ENCODE results near the gene COL4A5. TPM values are rescaled to one million over a fixed set of nuclear protein-coding genes. Genes with fewer than 3 reads are reported as not detected.

The COL4A5 gene
- polyA plus RNA-seq, 3 donors: 134 to 136 (median 135) TPM

DNA sequence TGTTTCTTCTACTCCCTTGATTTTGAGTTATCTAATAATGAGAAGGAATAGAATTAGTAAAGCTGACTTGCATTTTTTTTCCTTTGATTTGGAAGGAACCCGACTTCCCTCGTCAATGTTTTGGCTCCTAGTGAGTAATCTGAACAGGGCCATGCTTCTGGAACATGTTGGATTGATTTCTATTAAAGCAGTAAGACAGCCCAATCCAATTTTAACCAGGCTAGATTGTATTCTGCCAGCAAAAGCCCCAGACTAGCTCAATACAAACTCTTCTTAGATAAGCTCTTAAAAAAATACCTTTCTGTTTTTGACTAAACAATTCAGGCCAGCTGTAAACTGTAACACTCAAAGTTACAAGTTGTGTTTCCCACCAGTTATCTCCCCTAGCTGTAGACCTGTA is 170.5 kb downstream of the COL4A5 start:
- no peak for DNase-seq (ENCODE audit: low read depth in 3 of 3, low spot score in 2 of 3)

DNA sequence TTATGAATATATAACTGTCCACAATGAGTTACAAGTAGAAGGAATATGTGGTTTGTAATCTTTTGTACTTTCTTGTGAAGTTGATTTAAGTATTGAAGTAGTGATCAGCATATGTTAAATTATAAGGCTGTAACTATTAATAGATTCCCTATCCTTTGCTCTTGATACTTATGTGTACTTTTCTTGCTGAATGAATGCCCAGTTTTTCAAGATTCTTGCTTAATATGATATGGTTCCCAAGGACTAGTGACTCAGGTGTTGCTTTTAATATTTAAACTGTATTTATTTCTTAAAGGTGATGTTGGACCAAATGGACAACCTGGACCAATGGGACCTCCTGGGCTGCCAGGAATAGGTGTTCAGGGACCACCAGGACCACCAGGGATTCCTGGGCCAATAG is 175.0 kb downstream of the COL4A5 start:
- no peak for DNase-seq (ENCODE audit: low read depth in 3 of 3, low spot score in 2 of 3)

DNA sequence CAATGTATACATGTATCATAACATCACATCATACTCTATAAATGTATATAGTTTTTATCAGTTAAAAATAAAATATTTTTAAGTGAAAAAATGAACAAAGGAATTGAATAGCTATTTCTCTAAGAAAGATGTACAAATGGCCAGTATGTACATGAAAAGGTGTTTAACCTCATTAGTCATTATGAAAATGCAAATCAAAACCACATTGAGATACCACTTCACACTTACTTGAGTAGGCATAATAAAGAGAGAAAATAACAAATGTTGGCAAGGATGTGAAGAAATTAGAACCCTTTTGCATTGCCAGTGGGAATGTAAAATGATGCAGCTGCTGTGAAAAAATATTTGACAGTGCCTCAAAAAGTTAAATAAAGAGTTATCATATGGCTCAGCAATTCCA is 201.2 kb downstream of the COL4A5 start:
- no peak for DNase-seq (ENCODE audit: low read depth in 3 of 3, low spot score in 2 of 3)

DNA sequence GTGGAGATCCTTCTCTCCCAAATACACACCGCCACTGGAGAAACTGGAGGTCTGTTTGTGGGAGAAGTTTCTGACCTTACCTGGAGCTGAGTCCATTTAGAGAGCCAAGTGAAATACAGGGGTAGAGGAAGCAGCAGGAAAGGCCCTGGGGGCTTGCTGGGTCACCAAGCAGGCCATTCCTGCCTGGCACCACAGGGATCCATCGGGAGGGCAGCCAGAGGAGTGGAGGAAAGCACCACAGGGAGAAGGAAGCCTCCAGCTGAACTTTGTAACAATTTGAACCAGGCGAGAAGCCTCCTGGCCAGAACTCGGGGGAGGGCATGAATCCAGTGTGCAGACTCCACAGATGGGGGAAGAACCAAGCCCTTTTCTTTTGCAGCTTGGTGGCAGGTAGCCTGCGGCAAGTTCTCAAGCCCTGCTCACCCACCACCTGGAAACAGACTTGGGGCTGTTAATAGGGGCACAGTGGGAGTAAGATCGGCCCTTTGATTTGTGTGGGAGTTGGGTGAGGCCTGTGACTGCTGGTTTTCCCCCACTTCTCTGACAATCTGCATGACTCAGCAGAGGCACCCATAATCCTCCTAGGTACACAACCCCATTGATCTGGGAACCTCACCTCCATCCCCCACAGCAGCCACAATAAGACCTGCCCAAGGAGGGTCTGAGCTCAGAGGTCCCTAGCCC is 202.1 kb downstream of the COL4A5 start:
- DNase-seq (ENCODE audit: low read depth in 3 of 3, low spot score in 2 of 3): no peak

DNA sequence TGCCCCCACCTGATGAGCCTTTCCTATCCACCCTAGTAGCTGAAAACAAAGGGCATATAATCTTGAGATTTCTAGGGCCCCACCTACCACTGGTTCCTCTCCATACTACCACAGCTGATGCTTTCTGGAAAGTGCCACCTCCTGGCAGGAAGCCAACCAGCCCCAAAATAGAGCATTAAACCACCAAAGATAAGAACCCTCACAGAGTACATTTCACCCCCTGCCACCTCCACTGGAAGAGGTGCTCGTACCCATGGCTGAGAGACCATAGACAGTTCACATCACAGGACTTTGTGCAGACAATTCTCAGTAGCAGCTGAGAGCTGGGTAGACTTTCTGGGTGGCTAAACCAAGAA is 202.6 kb downstream of the COL4A5 start:
- no peak for DNase-seq (ENCODE audit: low read depth in 3 of 3, low spot score in 2 of 3)

DNA sequence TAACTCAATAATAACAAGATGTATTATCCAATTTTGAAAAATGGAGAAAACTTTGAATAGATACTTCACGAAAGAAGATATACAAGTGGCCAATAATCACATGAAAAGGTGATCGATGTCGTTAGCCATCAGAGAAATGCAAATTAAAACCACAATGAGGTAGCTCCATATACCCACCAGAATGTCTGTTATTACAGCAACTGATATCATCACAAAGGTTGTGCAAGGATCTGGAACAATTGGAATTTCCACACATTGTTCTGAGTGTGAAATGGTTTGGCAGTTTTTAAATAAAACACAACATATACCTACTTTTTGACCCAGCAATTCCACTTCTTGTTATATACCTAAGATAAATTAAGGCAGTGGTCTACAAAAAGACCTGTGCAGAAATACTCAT is 225.1 kb downstream of the COL4A5 start:
- DNase-seq (ENCODE audit: low read depth in 3 of 3, low spot score in 2 of 3): no peak

DNA sequence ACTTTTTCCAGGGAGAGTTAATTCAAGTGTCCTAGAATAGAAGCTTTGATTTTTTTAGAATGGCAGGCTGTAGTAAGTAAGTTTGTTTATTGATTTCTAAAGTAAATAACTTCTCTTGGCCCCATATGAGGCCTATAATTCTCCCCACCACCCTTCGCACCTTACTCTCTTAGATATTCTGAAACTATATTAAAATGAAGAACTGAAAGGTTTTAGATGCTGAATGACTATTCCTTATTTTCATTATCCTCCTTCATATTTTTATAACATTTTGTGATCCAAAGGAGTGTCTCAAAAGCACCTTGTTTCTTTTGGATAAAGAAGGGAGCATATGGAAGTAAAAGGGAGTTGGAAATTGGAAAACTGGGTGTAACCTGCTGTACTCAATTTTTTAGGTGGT is 226.5 kb downstream of the COL4A5 start:
- no peak for DNase-seq (ENCODE audit: low read depth in 3 of 3, low spot score in 2 of 3)

DNA sequence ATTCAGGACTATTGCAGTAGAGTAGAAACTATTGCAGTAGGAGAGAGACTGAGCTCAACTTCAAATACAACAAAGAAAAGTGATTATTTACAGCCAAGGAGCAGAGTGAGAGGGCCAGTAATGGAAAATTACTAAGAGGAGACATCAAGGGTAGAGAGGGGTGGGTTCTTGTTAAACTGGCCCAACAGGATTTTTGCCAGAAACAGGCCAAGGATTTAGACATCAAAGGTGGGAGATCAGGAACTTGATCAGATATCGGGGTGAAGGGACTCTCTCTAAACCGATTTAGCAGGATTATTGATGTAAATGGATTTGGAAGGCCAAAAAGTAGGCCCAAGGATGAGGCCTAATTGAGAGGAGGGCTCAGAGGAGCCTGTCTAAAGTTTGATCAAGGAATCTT is 231.9 kb downstream of the COL4A5 start:
- no peak for DNase-seq (ENCODE audit: low read depth in 3 of 3, low spot score in 2 of 3)

DNA sequence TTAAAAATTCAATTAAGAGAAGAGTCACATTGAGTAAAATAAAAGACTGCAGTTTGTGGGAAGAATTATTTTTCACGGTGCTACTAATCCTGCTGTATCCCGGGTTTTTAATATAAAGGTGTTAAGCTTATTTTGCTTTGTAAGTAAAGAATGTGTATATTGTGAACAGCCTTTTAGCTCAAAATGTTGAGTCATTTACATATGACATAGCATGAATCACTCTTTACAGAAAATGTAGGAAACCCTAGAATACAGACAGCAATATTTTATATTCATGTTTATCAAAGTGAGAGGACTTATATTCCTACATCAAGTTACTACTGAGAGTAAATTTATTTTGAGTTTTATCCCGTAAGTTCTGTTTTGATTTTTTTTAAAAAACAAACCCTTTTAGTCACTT is 257.1 kb downstream of the COL4A5 start:
- DNase-seq (ENCODE audit: low read depth in 3 of 3, low spot score in 2 of 3): no peak

DNA sequence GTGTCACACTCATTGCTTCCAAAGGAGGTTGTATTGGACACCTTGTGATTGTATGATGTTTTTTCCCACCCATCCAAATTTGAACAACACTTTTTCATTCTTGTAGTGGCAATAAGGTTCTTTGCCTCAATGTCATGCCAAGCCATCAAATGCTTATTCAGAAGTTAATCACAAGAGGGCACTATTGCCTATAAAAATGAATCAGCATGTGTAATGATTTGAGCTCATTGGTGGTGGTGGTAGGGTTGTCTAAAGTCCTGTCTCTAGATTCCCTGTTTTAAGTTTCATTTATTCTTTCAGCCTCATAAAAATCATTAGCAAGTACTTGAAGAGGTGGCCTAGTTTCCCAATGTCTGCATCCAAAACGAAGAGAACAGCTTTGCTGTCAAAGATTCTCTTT is 259.7 kb downstream of the COL4A5 start:
- DNase-seq (ENCODE audit: low read depth in 3 of 3, low spot score in 2 of 3): peak in 2 of 3 donors; percentile 3 to 12

DNA sequence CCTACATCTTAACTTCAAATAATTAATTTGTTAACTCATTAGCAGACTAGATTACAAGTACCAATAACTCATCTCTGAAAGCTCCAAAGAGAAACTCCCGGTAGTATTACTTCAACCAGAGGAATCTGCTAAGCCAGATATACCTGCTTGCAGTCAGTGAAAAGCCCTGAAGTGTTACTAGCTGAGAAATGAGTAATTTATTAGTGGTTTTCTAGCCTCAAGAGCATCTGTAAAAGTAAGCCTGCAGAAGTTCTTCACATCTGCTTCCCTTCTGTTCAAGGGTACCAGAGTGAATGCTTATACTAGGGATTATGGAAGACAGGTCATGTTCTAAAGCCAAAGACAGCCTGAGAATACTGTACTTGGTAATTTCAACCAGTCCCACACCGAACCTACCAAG is 262.0 kb downstream of the COL4A5 start:
- no peak for DNase-seq (ENCODE audit: low read depth in 3 of 3, low spot score in 2 of 3)

DNA sequence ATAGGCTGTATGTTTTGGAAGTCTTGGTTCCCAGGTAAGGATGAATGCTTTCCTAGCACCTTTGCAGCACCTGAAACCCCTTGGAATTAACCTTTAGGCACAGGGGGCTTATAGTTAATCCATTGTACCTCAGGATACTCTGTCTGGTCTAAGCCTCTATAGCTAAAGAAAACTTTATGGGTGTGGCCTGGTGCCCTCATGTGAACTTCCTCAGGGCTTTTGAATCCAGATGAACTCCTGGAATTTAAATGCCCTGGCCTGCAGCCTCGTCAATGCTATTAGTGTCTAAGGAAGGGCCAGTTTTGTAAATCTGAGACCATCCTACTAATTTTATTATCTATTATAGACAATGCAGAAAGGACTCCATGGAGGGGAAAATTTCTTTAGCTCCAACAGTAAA is 262.9 kb downstream of the COL4A5 start:
- no peak for DNase-seq (ENCODE audit: low read depth in 3 of 3, low spot score in 2 of 3)

DNA sequence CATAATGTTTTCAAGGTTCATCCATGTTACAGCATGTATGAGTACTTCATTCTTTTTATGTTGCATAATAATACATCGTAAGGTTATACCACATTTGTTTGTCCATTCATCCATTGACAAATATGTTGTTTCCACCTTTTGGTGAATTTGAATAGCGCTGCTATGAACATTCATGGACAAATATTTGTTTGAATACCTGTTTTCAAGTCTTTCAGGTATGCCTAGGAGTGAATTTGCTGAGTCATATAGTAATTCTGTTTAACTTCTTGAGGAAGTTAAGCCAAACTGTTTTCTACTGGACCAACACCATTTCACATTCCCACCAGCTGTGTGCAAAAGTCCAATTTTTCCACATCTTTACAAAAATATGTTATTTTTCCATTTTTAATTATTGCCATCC is 265.2 kb downstream of the COL4A5 start:
- no peak for DNase-seq (ENCODE audit: low read depth in 3 of 3, low spot score in 2 of 3)

DNA sequence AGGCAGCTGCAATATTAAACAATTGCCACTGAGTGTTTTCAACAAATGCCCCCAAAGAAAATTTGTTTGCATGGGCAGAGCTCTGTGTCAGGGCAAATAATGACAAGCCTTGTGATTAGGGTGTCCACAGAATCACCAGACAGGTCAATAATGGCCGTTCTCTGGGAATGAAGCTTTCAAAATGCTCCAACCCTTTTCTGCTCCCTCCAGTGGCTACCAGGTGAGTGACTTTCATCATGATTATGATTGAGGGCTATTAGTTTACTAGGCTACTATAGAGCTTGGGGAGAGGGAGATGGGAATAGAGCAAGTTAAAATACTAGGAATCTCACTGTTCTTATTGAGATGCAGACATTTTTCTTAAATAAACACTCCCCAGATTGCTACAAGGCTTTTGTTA is 273.2 kb downstream of the COL4A5 start:
- DNase-seq (ENCODE audit: low read depth in 3 of 3, low spot score in 2 of 3): no peak

DNA sequence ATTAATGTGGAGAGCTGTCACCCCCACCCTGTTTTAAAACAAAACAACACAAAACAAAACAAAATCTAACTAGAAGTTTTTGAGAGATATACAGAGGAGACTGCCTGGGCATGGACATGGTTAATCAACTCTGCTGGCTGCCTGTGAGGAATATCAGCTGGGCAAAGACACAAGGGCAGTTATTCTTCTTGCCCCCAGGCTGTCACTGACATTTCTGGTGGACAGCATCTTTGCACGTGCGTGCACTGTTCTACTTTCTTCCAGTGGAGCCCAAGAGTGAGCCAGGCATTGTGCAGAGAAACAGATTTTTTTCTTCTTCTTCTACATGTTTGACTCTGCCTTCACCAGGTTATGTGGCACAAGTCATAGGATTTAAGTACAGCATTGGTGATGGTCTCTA is 282.9 kb downstream of the COL4A5 start:
- DNase-seq (ENCODE audit: low read depth in 3 of 3, low spot score in 2 of 3): no peak

DNA sequence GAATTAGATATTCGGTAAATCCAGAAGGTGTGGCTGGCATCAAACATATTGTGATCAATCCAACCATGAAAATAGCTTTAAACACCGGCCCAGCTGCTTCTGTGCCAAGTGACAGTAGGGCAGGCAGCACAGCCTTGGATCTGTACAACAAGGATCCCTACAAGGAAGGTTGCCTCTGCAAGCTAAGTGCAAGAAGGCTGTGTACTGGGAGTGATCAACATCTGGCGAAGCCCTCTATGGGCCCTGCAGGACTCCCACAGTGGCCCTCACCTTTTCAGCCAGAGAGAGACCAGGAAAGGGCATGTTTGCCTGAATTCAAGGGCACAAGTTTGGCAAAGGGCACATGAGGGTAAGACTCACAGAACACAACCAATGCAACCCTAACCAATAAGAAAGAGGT is 287.1 kb downstream of the COL4A5 start:
- no peak for DNase-seq (ENCODE audit: low read depth in 3 of 3, low spot score in 2 of 3)

DNA sequence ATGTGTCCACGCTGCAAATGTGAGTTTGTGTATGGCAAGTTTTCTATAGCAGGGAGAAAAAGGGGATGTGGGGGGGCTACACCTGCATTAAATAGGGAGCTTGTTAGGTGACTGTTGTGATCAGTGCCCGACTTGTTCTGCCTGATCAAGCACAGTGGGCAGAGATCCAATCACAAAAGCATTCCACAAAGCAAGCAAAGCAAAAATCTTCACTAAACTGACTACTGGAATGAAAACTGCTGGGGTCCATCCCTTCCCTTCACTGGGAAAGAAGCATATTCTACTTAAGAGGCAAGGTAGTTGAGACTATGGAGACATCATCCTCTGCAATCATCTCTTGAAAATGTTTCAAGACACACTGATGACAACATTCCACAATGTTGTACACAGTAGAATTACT is 291.5 kb downstream of the COL4A5 start:
- DNase-seq (ENCODE audit: low read depth in 3 of 3, low spot score in 2 of 3): no peak

DNA sequence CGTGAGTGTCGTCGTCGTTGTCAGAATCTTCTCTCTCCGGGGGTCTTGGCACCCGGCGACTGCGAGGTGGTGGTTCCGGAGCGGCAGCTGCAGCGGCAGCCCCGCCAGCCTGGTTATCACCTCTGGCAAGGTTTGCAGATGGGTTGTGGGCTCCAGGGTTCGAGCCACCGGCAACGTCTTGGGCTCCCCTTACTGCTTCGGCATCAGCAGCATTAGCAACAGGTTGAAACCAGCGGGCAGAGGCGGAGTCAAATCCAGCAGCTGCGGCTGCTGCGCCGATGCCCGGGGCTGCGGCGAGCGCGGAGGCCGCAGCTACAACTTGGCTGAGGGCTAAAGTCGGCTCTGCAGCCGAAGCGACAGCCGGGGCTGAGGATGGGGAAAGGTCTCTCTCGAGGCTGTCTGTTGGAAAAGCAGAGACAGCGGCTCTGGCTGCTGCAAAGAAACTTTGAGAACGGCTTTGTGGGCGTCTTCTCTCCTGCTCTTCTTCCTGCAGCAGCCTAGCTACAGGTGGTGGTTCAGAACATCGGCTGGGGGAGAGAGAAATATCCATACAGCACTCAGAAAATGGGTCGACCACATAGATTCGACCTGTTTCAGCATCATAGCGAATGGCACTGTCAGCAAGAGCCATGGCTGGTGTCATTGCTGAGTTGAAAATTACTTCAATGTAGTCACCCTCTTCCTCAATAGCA is 293.1 kb downstream of the COL4A5 start:
- no peak for DNase-seq (ENCODE audit: low read depth in 3 of 3, low spot score in 2 of 3)

DNA sequence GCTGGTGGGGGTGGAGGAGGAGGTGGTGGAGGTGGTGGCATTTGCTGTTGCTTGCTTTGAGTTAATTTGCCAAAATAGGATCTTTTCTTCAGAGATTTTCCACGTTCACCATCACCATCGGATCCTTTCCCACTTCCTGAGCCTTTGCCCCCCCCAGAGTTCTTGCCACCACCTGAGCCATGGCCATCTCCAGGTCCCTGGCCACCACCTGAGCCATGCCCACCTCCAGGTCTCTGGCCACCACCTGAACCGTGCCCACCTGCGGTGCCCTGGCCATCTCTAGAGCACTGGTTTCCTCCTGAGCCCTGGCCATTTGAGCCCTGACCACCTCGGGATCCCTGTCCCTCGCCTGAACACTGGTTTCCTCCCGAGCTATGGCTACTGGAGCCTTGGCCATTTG is 294.8 kb downstream of the COL4A5 start:
- no peak for DNase-seq (ENCODE audit: low read depth in 3 of 3, low spot score in 2 of 3)

DNA sequence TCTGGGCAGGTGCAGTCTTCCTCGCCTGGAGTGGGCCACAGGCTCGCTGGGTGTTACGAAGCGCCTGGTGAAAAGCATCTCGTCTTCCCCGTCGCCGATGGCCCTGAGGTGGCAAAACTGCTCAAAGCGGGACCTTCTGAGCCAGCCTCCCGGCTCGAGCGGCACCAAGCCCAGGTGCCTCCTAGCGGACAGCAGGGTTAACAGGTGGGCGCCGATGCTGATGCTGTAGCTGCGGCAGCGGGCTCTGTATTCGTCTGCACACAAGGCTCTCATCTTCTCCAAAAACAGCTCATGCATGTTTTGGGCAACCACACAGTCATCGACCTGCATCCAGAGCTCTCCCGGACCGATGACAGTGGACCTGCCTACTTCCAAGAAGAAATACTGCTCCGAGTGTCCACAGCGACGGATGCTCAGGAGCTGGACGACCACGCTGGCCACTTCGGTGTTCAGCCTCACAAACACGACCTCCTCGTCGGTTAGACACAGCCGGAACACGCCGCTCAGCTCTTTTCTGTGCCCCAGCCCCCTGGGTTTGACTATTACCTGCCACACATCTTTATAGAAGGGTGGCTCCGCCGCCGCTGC is 295.5 kb downstream of the COL4A5 start:
- DNase-seq (ENCODE audit: low read depth in 3 of 3, low spot score in 2 of 3): no peak

DNA sequence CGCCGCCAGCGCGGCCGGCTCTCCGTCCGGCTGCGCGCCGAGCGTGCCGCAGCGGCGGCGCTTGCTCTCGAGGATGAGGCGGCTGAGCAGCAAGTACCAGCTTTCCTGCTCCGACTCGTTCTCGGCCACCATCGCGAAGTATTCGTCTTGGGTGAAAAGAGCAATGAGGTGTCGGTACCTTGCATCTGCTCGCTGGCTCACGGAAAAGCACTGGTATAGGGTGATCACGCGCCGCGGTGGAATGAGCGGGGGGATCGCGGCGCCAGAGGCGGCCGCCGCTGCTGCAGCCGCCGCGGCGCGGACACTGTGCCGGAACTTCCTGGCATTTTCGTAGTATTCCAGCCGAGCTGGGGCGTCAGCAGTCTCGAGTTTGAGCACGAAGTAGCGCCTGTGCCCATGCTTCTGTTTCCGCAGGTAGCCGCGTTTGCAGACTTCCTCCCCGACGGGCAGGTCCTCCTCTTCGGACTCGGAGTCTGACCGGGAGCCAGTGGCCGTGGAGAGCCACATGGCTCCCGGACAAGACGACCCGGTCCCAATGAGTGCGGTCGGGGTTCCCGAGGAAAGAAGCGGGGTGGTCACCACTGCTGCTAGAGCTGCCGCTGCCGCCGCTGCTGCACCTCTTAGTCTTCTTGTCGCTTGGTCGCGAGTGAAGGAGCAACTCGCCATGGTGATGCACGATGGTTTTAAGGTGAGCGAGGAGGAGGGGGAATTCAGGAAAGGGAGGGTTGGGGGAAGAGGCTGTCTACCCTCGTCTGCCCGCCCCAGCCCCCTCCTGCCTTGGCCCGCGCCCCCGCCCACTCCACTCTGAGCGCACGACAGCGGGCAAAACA is 296.3 kb downstream of the COL4A5 start:
- DNase-seq (ENCODE audit: low read depth in 3 of 3, low spot score in 2 of 3): no peak
